ENCODE measurements around the gene NAALADL2. TPM values are rescaled to one million over a fixed set of nuclear protein-coding genes. Genes with fewer than 3 reads are reported as not detected.

Gene NAALADL2
- total RNA-seq, 4 donors from 2014 or later = 3.8 to 20.3 (median 8.6) TPM

DNA sequence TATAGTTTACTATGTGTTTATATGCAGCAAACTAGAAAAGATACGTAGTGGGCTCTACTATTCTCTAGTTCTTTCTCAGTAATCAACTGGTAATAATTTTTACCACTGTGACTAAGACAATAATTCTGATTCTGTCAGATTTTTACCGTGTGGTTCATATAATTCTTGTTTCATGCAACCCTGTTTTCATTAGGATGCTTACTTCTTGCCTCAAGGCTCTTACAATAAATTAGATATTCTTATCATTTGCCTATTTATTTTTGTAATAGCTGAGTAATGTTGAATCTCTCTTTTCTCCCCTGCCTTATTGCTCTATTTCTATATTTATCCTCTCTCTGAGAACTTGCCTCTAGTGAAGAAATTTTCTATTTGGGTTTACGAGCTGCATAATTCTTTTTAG is 524.7 kb downstream of the NAALADL2 start:
- no peaks in the 10 kb centered on the region for H3K4me1 ChIP-seq
- no peaks in the 10 kb centered on the region for H3K9me3 ChIP-seq
- no peaks in the 10 kb centered on the region for H3K27me3 ChIP-seq
- TF ChIP-seq, protein P1, sequence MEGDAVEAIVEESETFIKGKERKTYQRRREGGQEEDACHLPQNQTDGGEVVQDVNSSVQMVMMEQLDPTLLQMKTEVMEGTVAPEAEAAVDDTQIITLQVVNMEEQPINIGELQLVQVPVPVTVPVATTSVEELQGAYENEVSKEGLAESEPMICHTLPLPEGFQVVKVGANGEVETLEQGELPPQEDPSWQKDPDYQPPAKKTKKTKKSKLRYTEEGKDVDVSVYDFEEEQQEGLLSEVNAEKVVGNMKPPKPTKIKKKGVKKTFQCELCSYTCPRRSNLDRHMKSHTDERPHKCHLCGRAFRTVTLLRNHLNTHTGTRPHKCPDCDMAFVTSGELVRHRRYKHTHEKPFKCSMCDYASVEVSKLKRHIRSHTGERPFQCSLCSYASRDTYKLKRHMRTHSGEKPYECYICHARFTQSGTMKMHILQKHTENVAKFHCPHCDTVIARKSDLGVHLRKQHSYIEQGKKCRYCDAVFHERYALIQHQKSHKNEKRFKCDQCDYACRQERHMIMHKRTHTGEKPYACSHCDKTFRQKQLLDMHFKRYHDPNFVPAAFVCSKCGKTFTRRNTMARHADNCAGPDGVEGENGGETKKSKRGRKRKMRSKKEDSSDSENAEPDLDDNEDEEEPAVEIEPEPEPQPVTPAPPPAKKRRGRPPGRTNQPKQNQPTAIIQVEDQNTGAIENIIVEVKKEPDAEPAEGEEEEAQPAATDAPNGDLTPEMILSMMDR (IDR thresholded peaks at IDR 0.05) = no peak
- TF ChIP-seq POLR2A (IDR thresholded peaks at IDR 0.05; ENCODE audit: low read depth) (no peak), EP300 (IDR thresholded peaks at IDR 0.05) (no peak), POLR2AphosphoS5 (IDR thresholded peaks at IDR 0.05) (no peak)
- H3K4me3 ChIP-seq = no peak overlapping the region
- WGBS = 79% methylated on average over 3 of the region's 3 CpGs
- DNase-seq (ENCODE audit: extremely low spot score) = no peak
- no peak overlapping the region for H3K27ac ChIP-seq (replicated peaks in 1 of 4)
- intact Hi-C loops (cut with DNase I) = no loop called here
- H3K36me3 ChIP-seq = no peaks in the 10 kb centered on the region

DNA sequence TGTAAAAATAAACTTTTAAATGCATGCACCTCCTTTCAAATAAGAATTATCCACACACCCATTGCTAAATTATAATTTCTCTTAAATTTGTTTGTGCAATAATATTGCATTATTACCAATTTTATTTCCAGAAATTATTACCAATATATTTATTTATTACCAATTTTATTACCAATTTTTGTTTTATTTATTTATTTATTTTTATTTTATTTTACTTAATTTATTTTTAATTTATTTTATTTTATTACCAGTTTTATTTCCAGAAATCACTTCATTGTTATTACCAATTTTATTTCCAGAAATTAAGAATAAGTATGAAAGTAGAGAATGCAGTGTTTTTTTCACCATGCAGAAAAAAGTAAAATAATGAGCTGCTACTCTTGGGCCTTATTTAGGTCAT is 525.4 kb downstream of the NAALADL2 start:
- H3K27me3 ChIP-seq = no peaks in the 10 kb centered on the region
- intact Hi-C loops (cut with DNase I) = no loop called here

DNA sequence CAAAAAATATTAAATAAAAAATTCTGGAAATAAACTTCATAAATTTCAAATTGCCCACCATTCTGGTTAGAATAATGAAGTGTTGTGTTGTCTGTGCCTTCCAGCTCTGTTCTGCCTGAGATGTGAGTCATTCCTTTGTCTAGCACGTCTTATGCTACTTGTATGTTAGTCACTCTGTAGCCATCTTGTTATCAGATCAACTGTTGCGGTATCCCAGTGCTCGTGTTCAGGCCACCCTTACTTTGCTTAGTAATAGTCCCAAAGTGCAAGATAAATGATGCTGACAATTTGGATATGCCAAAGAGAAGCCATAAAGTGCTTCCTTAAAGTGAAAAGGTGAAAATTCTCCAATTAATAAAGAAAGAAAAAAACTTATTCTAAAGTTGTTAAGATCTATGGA is 527.5 kb downstream of the NAALADL2 start:
- intact Hi-C loops (cut with DNase I) = no loop called here
- Histone ChIP-seq H3K4me3 (no peak overlapping the region), H3K36me3 (no peaks in the 10 kb centered on the region), H3K27me3 (no peaks in the 10 kb centered on the region), H3K27ac (replicated peaks in 1 of 4) (no peak overlapping the region), H3K9me3 (no peaks in the 10 kb centered on the region), H3K4me1 (no peaks in the 10 kb centered on the region)
- no peak for DNase-seq (ENCODE audit: extremely low spot score)
- 83% methylated on average over 3 of the region's 3 CpGs for WGBS
- TF ChIP-seq, protein P1 (IDR thresholded peaks at IDR 0.05) = no peak
- TF ChIP-seq POLR2AphosphoS5 (IDR thresholded peaks at IDR 0.05) (no peak), POLR2A (IDR thresholded peaks at IDR 0.05; ENCODE audit: low read depth) (no peak), EP300 (IDR thresholded peaks at IDR 0.05) (no peak)

More for the DNA sequence above, 525.4 kb downstream of the NAALADL2 start:
- no peaks in the 10 kb centered on the region for H3K4me1 ChIP-seq
- H3K27ac ChIP-seq (replicated peaks in 1 of 4) = no peak overlapping the region
- no peaks in the 10 kb centered on the region for H3K9me3 ChIP-seq
- H3K36me3 ChIP-seq = no peaks in the 10 kb centered on the region
- H3K4me3 ChIP-seq = no peak overlapping the region
- TF ChIP-seq POLR2A (IDR thresholded peaks at IDR 0.05; ENCODE audit: low read depth) (no peak), POLR2AphosphoS5 (IDR thresholded peaks at IDR 0.05) (no peak), EP300 (IDR thresholded peaks at IDR 0.05) (no peak)
- TF ChIP-seq, protein P1 (IDR thresholded peaks at IDR 0.05) = no peak
- no peak for DNase-seq (ENCODE audit: extremely low spot score)

DNA sequence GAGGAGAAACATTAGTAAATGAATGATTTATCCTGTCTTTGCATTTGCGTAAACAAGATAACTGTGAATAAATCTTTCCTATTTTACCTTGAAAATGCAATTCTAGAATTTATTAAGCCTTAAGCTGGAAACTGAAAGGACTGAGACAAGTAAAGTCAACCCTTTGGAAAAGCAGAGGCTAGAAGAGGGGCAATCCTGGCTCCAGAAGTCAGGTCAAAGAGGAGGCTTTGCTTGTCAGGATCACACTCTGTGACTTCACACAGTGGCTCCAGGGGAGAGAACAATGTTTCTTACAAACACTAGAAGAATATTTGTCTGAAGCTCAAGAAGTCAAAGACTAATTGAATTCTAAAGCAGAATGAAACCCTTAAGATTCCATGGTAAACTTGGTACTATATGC is 530.4 kb downstream of the NAALADL2 start:
- Histone ChIP-seq H3K4me1 (no peaks in the 10 kb centered on the region), H3K9me3 (no peaks in the 10 kb centered on the region), H3K27ac (replicated peaks in 1 of 4) (no peak overlapping the region), H3K36me3 (no peaks in the 10 kb centered on the region), H3K27me3 (no peaks in the 10 kb centered on the region), H3K4me3 (no peak overlapping the region)
- no peak for DNase-seq (ENCODE audit: extremely low spot score)
- intact Hi-C loops (cut with DNase I) = no loop called here
- 90% methylated on average over 1 of the region's 1 CpG for WGBS
- TF ChIP-seq POLR2AphosphoS5 (IDR thresholded peaks at IDR 0.05) (no peak), EP300 (IDR thresholded peaks at IDR 0.05) (no peak), POLR2A (IDR thresholded peaks at IDR 0.05; ENCODE audit: low read depth) (no peak)
- TF ChIP-seq, protein P1 (IDR thresholded peaks at IDR 0.05) = no peak

DNA sequence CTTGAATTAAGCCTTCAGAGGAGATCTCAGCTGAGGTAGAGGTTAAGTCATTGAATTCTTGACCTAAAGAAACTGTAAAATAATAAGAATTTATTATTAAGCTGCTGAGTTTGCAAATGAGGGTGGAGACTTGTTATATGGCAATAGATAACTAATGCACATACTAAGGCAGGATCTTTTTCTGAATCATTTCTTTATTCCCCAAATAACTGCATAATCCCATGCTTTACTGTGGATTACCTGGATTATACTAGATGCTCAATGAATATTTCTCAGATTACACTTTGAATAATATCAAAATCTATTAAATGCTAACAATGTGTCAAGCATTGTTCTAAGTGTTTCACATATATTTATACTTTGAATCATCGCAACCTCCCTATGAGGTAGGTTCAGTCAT is 532.5 kb downstream of the NAALADL2 start:
- intact Hi-C loops (cut with DNase I) = no loop called here
- DNase-seq (ENCODE audit: extremely low spot score) = no peak
- H3K4me3 ChIP-seq = no peak overlapping the region
- no peak overlapping the region for H3K27ac ChIP-seq (replicated peaks in 1 of 4)
- no peaks in the 10 kb centered on the region for H3K9me3 ChIP-seq
- H3K27me3 ChIP-seq = no peaks in the 10 kb centered on the region
- no peaks in the 10 kb centered on the region for H3K4me1 ChIP-seq
- TF ChIP-seq, protein P1 (IDR thresholded peaks at IDR 0.05) = no peak
- no peak for TF ChIP-seq EP300 (IDR thresholded peaks at IDR 0.05)
- no peak for TF ChIP-seq POLR2A (IDR thresholded peaks at IDR 0.05; ENCODE audit: low read depth)
- no peak for TF ChIP-seq POLR2AphosphoS5 (IDR thresholded peaks at IDR 0.05)
- 96% methylated on average over 1 of the region's 1 CpG for WGBS
- no peaks in the 10 kb centered on the region for H3K36me3 ChIP-seq
